GM12864 (cell line): Measurements from ENCODE around the gene MAD1L1.

ENCODE experiments used
- DNase-seq: peaks from one replicate; pipeline ENCODE4 v3.0.0-alpha.2; 2011; ENCODE audit warnings: low read depth
- H3K4me3 ChIP-seq: 2 replicates; pipeline ENCODE4 v1.5.1; 2011; ENCODE audit warnings: mild to moderate bottlenecking, low read depth, low read length, control low read depth
- CTCF ChIP-seq: IDR thresholded peaks from 2 replicates; pipeline ENCODE4 v1.5.1; 2011; ENCODE audit warnings: low read depth, mild to moderate bottlenecking, moderate library complexity, low read length, control low read depth, inconsistent platforms; ENCODE audit errors: missing control alignments

Gene MAD1L1

GRCh38 chr7:2102375-2102723, 130.4 kb downstream of the MAD1L1 start:
- no peak for TF ChIP-seq CTCF
- DNase-seq, result no peak
- H3K4me3 ChIP-seq, result no peak overlapping the region

- DNase-seq, result no peak
- no peak overlapping the region for H3K4me3 ChIP-seq
- no peak for TF ChIP-seq CTCF
These were observed 130.9 kb downstream of the MAD1L1 start for GRCh38 chr7:2101630-2102374.

GRCh38 chr7:2100278-2101208, 132.2 kb downstream of the MAD1L1 start:
- no peak for DNase-seq

GRCh38 chr7:2099048-2099957, 133.4 kb downstream of the MAD1L1 start:
- no peak for DNase-seq
- H3K4me3 ChIP-seq, result no peak overlapping the region
- peak; percentile 11 for TF ChIP-seq CTCF

More at GRCh38 chr7:2100278-2101208, 132.2 kb downstream of the MAD1L1 start:
- no peak overlapping the region for H3K4me3 ChIP-seq
- peak; percentile 39 for TF ChIP-seq CTCF

- no peak for TF ChIP-seq CTCF
- no peak overlapping the region for H3K4me3 ChIP-seq
These were observed 134.2 kb downstream of the MAD1L1 start for GRCh38 chr7:2098496-2098895.

GRCh38 chr7:2098056-2098455, 134.7 kb downstream of the MAD1L1 start:
- TF ChIP-seq CTCF, result no peak
- no peak overlapping the region for H3K4me3 ChIP-seq
- DNase-seq, result no peak

More at GRCh38 chr7:2098496-2098895, 134.2 kb downstream of the MAD1L1 start:
- DNase-seq, result no peak
